DND-41 (cell line): Measurements from ENCODE around the gene ADGRG6.

ENCODE experiments used
- CTCF ChIP-seq: IDR thresholded peaks from 2 replicates; pipeline ENCODE4 v1.5.1; 2012; ENCODE audit warnings: borderline replicate concordance, low read length, moderate library complexity, mild to moderate bottlenecking; ENCODE audit not compliant: poor library complexity, severe bottlenecking; ENCODE audit errors: extremely low read depth
- EZH2 ChIP-seq: IDR thresholded peaks from 3 replicates; pipeline ENCODE4 v1.6.1; 2012; ENCODE audit warnings: borderline replicate concordance, low read depth, mild to moderate bottlenecking, moderate library complexity, low read length, inconsistent platforms; ENCODE audit not compliant: severe bottlenecking

DNA sequence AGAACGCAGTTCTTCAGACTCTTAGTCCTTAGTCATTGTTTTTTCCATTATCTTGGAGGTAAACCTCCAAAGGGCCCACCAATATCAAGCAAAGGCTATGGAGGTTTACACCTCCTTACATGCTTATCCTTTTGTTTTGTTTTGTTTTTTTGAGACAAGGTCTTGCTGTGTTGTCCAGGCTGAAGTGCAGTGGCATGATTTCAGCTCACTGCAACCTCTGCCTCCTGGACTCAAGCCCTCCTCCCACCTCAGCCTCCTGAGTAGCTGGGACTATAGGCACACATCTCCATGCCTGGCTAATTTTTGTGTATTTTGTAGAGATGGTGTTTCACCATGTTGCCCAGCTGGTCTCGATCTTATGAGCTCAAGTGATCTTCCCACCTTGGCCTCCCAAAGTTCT lies 26.3 kb downstream of the ADGRG6 start:
- TF ChIP-seq EZH2 (no peak), CTCF (no peak)
